ENCODE data around the gene NMT2.

The NMT2 gene

GRCh38 chr10:15097011-15097812 lies 71.3 kb downstream of the NMT2 start, which contains the start of gene RPP38:
Gene RPP38, plus strand, starts transcription at chr10:15097355. Its CDS starts 5,960 bp downstream, at chr10:15103315.
- peak; percentile 88 to 96 (median 94) for DNase-seq (ENCODE audit: low read depth in 4 of 4, low spot score in 1 of 4)

- no peak for DNase-seq (ENCODE audit: low read depth in 4 of 4, low spot score in 1 of 4)
Observed at GRCh38 chr10:15096661-15097010, 71.9 kb downstream of the NMT2 start.

- DNase-seq (ENCODE audit: low read depth in 4 of 4, low spot score in 1 of 4): no peak
Observed at GRCh38 chr10:15092855-15093408, 75.6 kb downstream of the NMT2 start.

- DNase-seq (ENCODE audit: low read depth in 4 of 4, low spot score in 1 of 4): no peak
Observed at GRCh38 chr10:15091418-15091817, 77.1 kb downstream of the NMT2 start.

GRCh38 chr10:15088428-15089261 lies 79.8 kb downstream of the NMT2 start, which contains the start of gene ACBD7:
Gene ACBD7, minus strand, starts transcription at chr10:15088776. Its CDS starts 48 bp downstream, at chr10:15088728.
- DNase-seq (ENCODE audit: low read depth in 4 of 4, low spot score in 1 of 4): peak; percentile 56 to 74 (median 66)

GRCh38 chr10:15084502-15084922 lies 84.0 kb downstream of the NMT2 start:
- no peak for DNase-seq (ENCODE audit: low read depth in 4 of 4, low spot score in 1 of 4)

GRCh38 chr10:15083674-15084501 lies 84.6 kb downstream of the NMT2 start:
- no peak for DNase-seq (ENCODE audit: low read depth in 4 of 4, low spot score in 1 of 4)

GRCh38 chr10:15075421-15075820 lies 93.1 kb downstream of the NMT2 start:
- DNase-seq (ENCODE audit: low read depth in 4 of 4, low spot score in 1 of 4): no peak

GRCh38 chr10:15072358-15072757 lies 96.1 kb downstream of the NMT2 start:
- DNase-seq (ENCODE audit: low read depth in 4 of 4, low spot score in 1 of 4): no peak

GRCh38 chr10:15069230-15069629 lies 99.3 kb downstream of the NMT2 start:
- no peak for DNase-seq (ENCODE audit: low read depth in 4 of 4, low spot score in 1 of 4)

GRCh38 chr10:15068802-15069201 lies 99.7 kb downstream of the NMT2 start:
- no peak for DNase-seq (ENCODE audit: low read depth in 4 of 4, low spot score in 1 of 4)

- no peak for DNase-seq (ENCODE audit: low read depth in 4 of 4, low spot score in 1 of 4)
Observed at GRCh38 chr10:15067154-15067553, 101.3 kb downstream of the NMT2 start.

GRCh38 chr10:15060638-15061037 lies 107.9 kb downstream of the NMT2 start:
- DNase-seq (ENCODE audit: low read depth in 4 of 4, low spot score in 1 of 4): no peak

GRCh38 chr10:15059914-15060313 lies 108.6 kb downstream of the NMT2 start:
- DNase-seq (ENCODE audit: low read depth in 4 of 4, low spot score in 1 of 4): no peak

- DNase-seq (ENCODE audit: low read depth in 4 of 4, low spot score in 1 of 4): no peak
Observed at GRCh38 chr10:15058689-15059088, 109.8 kb downstream of the NMT2 start.

Measured in stimulated activated CD4-positive, alpha-beta T cell treated with anti-CD3 and anti-CD28 coated beads, Interleukin-1b, Interleukin-23, amount 100 ng/mL, for 24 hours (primary cell).